ENCODE measurements around the gene MGME1. TPM values are rescaled to one million over a fixed set of nuclear protein-coding genes. Genes with fewer than 3 reads are reported as not detected.
"Not testable (repeated sequence)": the region's sequence is repeated elsewhere in the genome, so short reads cannot be mapped to it uniquely, and the experiment has no call there.

MGME1 gene
- total RNA-seq, 2 donors from 2014 or later: 31.9 to 33.9 TPM

DNA sequence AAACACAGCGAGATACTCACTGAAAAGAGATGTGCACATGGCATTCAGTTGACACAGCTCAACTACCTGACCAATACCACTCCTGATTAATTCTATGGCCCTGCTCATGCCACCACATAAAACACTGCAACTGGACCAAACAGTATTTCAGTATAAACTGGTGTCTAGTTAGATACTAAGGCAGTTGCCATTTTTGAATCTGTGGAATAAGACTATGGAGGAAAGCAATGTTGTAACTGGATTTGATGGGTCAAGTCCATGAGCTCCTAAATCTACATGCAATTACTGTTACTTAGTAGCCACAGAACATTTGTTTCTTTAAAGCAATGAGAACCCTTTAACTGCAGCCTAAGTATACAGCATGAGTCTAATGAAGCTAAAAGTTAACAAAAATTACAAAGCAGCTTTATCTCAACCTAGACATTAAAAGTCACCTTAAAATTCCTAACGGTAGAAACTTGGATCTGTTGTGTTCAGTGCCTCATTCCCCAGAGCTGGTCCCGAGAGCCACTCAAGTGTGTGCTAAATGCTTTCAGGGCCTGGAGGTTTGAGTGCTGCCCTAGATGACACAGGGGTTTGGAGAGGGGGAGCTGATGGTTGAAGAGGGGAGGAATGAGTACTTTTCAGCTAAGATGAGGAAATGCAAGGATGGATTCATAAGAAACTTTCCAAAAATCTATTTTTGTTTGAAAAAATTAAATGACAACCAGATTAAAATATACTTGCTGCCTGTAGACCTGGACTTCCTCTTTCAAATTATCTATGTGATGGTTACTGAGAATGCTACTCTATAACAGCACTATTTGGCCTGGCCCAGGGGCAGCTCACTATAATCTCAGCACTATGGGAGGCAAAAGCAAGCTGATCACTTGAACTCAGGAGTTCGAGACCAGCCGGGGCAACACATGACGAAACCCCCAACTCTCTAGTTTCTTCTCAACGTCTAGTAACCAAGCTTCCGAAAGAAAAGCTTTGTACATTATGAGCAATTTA is 15.8 kb upstream of the MGME1 start:
- ATAC-seq (no peak), DNase-seq (ENCODE audit: low spot score in 2 of 2) (no peak)
- H3K9me3 Mint-ChIP-seq: no peaks in the 10 kb centered on the region
- H3K36me3 Mint-ChIP-seq: peaks cover 21 to 49% of the 10 kb centered on the region in 2 donors
- peak overlapping the region; percentile 16 to 37 for H3K27ac Mint-ChIP-seq

DNA sequence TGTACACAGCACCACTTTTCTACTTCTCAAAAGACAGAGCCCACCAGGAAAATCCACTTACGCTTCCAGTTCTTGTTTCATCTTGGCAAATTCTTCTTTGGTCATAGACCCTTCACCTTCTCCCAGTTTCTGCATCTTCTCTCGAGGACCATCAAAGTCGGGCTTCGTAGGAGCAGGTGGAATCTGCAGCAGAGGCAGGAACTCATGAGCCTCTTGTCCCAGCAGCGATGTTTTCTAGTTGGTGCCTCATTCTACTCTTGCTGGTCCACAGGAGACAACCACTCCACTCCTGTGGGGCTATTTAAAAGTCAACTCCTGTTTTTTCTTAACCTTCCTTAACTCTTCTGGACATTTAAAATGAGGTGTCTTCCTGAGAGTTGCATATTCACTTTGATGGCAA is 14.9 kb upstream of the MGME1 start:
- Mint-ChIP-seq H3K36me3 (peaks cover 15 to 55% of the 10 kb centered on the region in 2 donors), H3K9me3 (no peaks in the 10 kb centered on the region), H3K27ac (peak overlapping the region in 1 of 2 donors; percentile 23)
- ATAC-seq: no peak
- no peak for DNase-seq (ENCODE audit: low spot score in 2 of 2)

DNA sequence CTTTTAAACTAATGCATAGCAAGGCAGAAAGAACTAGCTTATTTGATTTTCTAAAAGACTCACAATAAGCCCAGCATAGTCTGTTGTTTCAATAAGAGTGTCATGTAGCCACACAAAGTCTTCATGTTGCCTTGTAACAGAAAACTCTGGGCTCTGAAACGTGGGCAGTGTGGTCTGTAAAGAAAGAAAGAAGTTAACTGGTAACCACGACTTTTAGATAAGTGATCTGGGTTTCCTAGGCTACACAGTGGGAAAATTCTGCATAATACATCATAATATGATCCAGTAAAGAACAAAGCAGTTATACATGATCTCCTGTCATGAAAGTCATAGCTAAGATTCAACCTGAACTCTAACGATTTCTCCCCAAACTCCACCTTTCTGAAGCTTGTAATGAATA is 13.5 kb upstream of the MGME1 start:
- ATAC-seq: peak; percentile 13 to 23
- Mint-ChIP-seq H3K27ac (peak overlapping the region in 1 of 2 donors; percentile 83), H3K36me3 (peaks cover 10 to 60% of the 10 kb centered on the region in 2 donors), H3K9me3 (no peaks in the 10 kb centered on the region)
- no peak for DNase-seq (ENCODE audit: low spot score in 2 of 2)

GRCh38 chr20:17956099-17956685 is 12.6 kb upstream of the MGME1 start:
- H3K27ac Mint-ChIP-seq: peak overlapping the region in 1 of 2 donors; percentile 83
- H3K36me3 Mint-ChIP-seq: peaks cover 10 to 63% of the 10 kb centered on the region in 2 donors
- ATAC-seq (no peak), DNase-seq (ENCODE audit: low spot score in 2 of 2) (no peak)
- H3K9me3 Mint-ChIP-seq: no peaks in the 10 kb centered on the region

- no peaks in the 10 kb centered on the region for H3K9me3 Mint-ChIP-seq
- peaks cover 15 to 67% of the 10 kb centered on the region in 2 donors for H3K36me3 Mint-ChIP-seq
- DNase-seq (ENCODE audit: low spot score in 2 of 2): no peak
- H3K27ac Mint-ChIP-seq: peak overlapping the region in 1 of 2 donors; percentile 82
- no peak for ATAC-seq
Observed at GRCh38 chr20:17957505-17958363, 11.1 kb upstream of the MGME1 start.

DNA sequence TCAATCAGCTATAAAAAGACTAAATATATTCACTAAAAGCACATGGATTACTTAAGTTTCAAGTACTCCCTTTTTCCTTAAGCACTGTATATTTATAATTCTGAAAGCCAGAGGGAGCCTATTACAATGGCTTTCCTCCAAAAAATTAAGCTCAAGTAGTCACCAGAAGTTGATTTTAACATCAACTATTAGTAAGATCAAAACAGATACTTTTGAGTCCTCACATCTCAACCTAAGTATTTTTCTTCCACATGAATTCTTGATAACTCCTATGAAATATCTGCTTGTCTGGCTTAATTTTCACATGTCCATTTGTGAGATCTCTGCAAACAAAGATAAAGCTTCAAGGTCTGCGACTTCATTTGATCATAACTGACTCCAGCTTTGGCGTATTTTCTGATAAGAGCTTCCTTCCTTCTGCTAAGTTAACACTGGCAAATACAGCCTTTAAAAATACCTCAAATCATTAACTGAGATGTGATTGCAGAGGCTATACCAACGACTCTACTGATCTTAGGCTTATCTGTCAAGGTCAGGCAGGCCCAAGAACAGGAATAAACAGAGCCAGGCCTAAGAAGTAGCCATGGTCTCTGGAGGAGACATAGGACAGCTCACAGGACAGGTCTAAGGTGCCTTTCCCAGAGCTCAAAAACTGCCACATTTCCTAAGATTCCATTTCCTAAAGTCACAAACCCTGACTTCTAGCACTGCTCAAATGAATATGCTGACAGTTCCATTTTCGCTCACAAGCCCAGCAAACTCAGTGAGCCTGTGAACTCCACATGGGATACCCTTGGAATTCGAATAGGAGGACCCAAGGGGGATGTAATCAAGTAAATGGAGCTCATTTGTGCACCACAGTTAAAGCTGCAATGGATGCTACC is 10.2 kb upstream of the MGME1 start:
- H3K27ac Mint-ChIP-seq: peak overlapping the region; percentile 14 to 81
- H3K9me3 Mint-ChIP-seq: no peaks in the 10 kb centered on the region
- DNase-seq (ENCODE audit: low spot score in 2 of 2) (no peak), ATAC-seq (no peak)
- peaks cover 16 to 67% of the 10 kb centered on the region in 2 donors for H3K36me3 Mint-ChIP-seq

- DNase-seq (ENCODE audit: low spot score in 2 of 2) (no peak), ATAC-seq (peak; percentile 27 to 52)
- Mint-ChIP-seq H3K36me3 (peaks cover 12 to 67% of the 10 kb centered on the region in 2 donors), H3K27ac (peak overlapping the region; percentile 53 to 81), H3K9me3 (no peaks in the 10 kb centered on the region)
Observed at GRCh38 chr20:17959257-17959627, 9.6 kb upstream of the MGME1 start.

- not testable (repeated sequence) for ATAC-seq; H3K9me3 Mint-ChIP-seq; DNase-seq (ENCODE audit: low spot score in 2 of 2)
- H3K36me3 Mint-ChIP-seq: peaks cover 21 to 65% of the 10 kb centered on the region in 2 donors
- H3K27ac Mint-ChIP-seq: peak overlapping the region; percentile 65 to 81
Observed at GRCh38 chr20:17960400-17960885, 8.4 kb upstream of the MGME1 start.

DNA sequence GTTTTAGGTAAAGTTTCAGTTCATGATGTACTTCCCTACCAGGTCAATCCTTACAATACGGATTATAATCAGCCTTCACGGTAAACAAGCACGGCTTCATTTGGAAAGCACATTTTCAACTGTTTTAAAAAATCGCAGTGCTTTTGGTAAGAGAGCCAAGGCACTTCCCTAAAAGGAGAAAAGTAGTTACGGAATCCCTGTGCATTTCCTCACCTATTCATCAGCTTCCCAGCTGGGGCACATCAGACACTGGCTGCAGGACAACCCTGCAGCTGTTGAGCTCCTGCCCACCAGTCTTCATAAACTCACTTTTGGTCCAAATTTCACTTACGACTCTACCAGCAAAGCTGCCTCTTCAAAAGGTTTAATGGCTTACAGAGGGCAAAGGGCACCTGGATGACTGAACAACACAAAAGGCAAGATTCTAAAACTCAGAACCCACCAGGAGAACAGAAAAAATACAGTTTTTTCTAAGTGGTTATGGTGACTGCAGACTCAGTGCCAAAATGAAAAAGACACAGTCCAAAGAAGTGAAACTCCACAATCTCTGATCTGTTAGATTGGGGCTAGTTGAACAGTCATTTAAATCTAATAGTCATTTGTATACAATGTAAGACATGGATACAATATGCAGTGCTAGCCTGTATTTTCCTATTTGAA is 7.8 kb upstream of the MGME1 start:
- ATAC-seq: peak; percentile 42 to 64
- peak overlapping the region; percentile 88 to 93 for H3K27ac Mint-ChIP-seq
- peaks cover 27 to 65% of the 10 kb centered on the region in 2 donors for H3K36me3 Mint-ChIP-seq
- H3K9me3 Mint-ChIP-seq: no peaks in the 10 kb centered on the region
- DNase-seq (ENCODE audit: low spot score in 2 of 2): no peak

GRCh38 chr20:17961587-17961940 is 7.3 kb upstream of the MGME1 start:
- peaks cover 32 to 69% of the 10 kb centered on the region in 2 donors for H3K36me3 Mint-ChIP-seq

DNA sequence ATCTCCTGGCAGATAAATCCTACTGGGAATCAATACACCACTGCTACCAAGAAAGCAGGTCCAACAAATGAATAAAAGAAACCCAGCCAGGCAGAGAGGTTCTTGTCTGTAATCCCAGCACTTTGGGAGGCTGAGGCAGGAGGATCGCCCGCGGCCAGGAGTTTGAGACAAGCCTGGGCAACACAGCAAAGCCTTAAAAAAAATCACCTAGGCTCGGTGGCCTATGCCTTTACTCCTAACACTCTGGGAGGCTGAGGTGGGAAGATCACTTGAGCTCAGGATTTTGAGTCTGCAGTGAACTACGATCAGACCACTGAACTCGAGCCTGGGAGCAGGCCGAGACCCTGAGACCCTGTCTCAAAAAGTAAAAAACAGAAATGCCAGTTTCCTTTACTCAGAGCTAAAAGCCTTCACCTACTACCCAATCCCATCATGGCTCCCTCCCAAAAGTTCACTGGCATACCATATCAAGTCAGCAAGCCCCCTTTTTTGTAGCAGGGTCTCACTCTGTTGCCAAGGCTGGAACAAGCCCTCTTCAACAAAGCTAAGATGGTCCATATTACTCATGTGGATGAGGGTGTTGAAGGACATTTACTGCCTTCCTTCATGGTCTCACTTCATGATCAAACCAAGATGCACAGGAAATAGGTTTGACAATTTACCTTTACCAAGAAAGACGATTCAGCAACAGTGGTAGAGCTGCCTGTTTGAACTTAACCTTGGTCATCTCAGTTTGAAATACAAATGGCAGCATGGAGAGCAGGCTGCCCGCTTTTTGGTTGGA is 5.5 kb upstream of the MGME1 start:
- Mint-ChIP-seq H3K9me3 (no peaks in the 10 kb centered on the region), H3K36me3 (peaks cover 49 to 77% of the 10 kb centered on the region in 2 donors), H3K27ac (peak overlapping the region; percentile 88 to 95)
- DNase-seq (ENCODE audit: low spot score in 2 of 2) (no peak), ATAC-seq (no peak)

More at GRCh38 chr20:17961587-17961940, 7.3 kb upstream of the MGME1 start:
- ATAC-seq (peak in 1 of 2 donors; percentile 21), DNase-seq (ENCODE audit: low spot score in 2 of 2) (no peak)
- H3K9me3 Mint-ChIP-seq: no peaks in the 10 kb centered on the region
- H3K27ac Mint-ChIP-seq: peak overlapping the region; percentile 88 to 93

DNA sequence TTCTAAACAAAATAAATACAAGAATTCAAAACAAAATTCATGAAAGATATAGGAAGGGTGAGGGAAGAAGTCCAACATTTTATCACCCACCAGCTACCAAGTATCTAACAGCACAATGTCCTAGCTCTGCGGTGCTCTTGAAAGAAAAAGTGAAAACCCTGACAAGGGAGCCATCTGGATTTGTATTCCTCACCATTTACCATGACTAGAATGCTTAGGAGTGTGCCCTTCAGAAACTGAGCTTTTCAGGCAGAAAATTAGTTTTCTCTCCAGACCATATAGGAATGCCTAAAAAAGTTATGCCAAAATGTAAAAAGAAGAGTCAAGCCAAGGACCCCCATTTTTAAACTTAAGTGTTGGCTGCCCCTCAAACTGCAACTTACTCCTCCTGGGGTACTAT is 4.7 kb upstream of the MGME1 start:
- ATAC-seq (no peak), DNase-seq (ENCODE audit: low spot score in 2 of 2) (no peak)
- Mint-ChIP-seq H3K27ac (peak overlapping the region; percentile 95 to 97), H3K36me3 (peaks cover 52 to 72% of the 10 kb centered on the region in 2 donors), H3K9me3 (no peaks in the 10 kb centered on the region)

DNA sequence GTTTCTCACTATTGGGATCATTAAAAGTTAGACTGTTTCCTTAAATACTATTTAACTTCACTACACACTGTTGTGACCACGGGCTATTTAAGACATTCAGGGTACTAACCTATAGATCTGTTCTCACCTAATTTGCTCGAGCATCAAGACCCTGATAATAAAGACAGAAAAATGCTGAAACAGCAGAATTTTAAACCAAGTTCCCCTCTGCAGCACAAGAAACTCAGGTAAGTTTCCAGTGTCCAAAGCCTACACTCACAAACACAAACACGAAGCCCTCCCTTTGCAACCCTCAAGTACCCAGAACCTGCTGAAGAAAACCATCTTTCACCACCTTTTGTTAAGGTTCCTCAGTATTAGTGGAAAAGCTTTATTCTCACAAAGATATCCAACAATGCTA is 4.2 kb upstream of the MGME1 start:
- Mint-ChIP-seq H3K36me3 (peaks cover 58 to 69% of the 10 kb centered on the region in 2 donors), H3K9me3 (no peaks in the 10 kb centered on the region), H3K27ac (peak overlapping the region; percentile 77 to 97)
- DNase-seq (ENCODE audit: low spot score in 2 of 2) (no peak), ATAC-seq (no peak)

GRCh38 chr20:17965042-17965697 is 3.6 kb upstream of the MGME1 start:
- Mint-ChIP-seq H3K9me3 (no peaks in the 10 kb centered on the region), H3K36me3 (peaks cover 63 to 70% of the 10 kb centered on the region in 2 donors), H3K27ac (peak overlapping the region; percentile 97)
- ATAC-seq (no peak), DNase-seq (ENCODE audit: low spot score in 2 of 2) (no peak)
